Measurements from ENCODE around the gene PARD3. TPM values are rescaled to one million over a fixed set of nuclear protein-coding genes. Genes with fewer than 3 reads are reported as not detected.

The PARD3 gene
- total and polyA plus RNA-seq, 5 donors, result 10.5 to 40.3 (median 27.8) TPM

DNA sequence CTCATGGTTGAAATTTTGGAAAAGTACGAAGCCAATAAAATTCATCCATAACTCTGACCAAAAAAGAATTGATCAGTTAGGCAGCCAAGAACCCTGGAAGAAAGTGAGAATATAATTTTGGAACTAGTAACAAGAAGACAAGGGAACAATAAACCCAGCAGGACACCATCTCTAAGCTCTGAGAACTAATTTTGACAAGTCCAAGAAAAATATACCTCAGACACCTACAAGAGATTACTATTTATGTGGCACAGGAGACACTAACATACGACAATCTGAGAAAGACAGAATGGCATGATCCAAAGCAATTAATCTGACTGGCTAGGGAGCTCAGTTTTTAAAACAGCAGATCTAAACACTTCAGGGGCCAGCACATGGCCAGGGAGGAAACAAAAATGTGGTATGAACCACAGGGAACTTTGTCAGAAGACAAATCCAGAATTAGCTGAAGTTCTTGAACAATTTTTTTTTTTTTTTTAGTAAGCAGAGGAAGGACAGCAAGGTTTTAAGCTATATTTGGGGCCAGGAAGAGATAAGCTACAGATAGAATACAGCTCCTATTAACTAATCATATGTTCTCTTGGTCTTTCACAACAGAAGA, 38.9 kb downstream of the PARD3 start:
- intact Hi-C loops (cut with DNase I), result no loop called here
- peaks cover 7% of the 10 kb centered on the region for H3K4me1 ChIP-seq (ENCODE audit: control insufficient read depth, insufficient read depth, low read length)

GRCh38 chr10:34775044-34775637, 40.0 kb downstream of the PARD3 start:
- ATAC-seq (no peak), DNase-seq (no peak)
- Histone ChIP-seq H3K4me1 (ENCODE audit: control insufficient read depth, insufficient read depth, low read length) (peaks cover 10% of the 10 kb centered on the region), H3K9me3 (ENCODE audit: control insufficient read depth, low read length) (no peaks in the 10 kb centered on the region), H3K4me3 (ENCODE audit: low read length) (no peak overlapping the region), H3K27ac (ENCODE audit: low read length) (no peak overlapping the region), H3K27me3 (ENCODE audit: control insufficient read depth, insufficient read depth) (no peaks in the 10 kb centered on the region)
- intact Hi-C loops (cut with DNase I), result no loop called here
- WGBS, result 96% methylated on average over 3 of the region's 3 CpGs

More for the DNA sequence above, 38.9 kb downstream of the PARD3 start:
- ATAC-seq (no peak), DNase-seq (no peak)
- H3K9me3 ChIP-seq (ENCODE audit: control insufficient read depth, low read length), result no peaks in the 10 kb centered on the region
- no peaks in the 10 kb centered on the region for H3K27me3 ChIP-seq (ENCODE audit: control insufficient read depth, insufficient read depth)
- WGBS, result 66% methylated on average over 2 of the region's 2 CpGs
- no peak overlapping the region for H3K27ac ChIP-seq (ENCODE audit: low read length)
- H3K4me3 ChIP-seq (ENCODE audit: low read length), result no peak overlapping the region

- WGBS, result 72% methylated on average over 4 of the region's 4 CpGs
- Histone ChIP-seq H3K4me3 (ENCODE audit: low read length) (no peak overlapping the region), H3K9me3 (ENCODE audit: control insufficient read depth, low read length) (no peaks in the 10 kb centered on the region), H3K27me3 (ENCODE audit: control insufficient read depth, insufficient read depth) (no peaks in the 10 kb centered on the region), H3K4me1 (ENCODE audit: control insufficient read depth, insufficient read depth, low read length) (peaks cover 11% of the 10 kb centered on the region), H3K27ac (ENCODE audit: low read length) (no peak overlapping the region)
- DNase-seq (no peak), ATAC-seq (no peak)
- intact Hi-C loops (cut with DNase I), result loop anchor here in 2 of 4 donors (5.0 kb wide), 1 partner anchor 38 kb away; no protein-coding TSS in a partner anchor
Observed at GRCh38 chr10:34773636-34774630, 41.2 kb downstream of the PARD3 start.

- ATAC-seq (no peak), DNase-seq (no peak)
- Histone ChIP-seq H3K4me3 (ENCODE audit: low read length) (no peak overlapping the region), H3K9me3 (ENCODE audit: control insufficient read depth, low read length) (no peaks in the 10 kb centered on the region), H3K27ac (ENCODE audit: low read length) (no peak overlapping the region), H3K4me1 (ENCODE audit: control insufficient read depth, insufficient read depth, low read length) (peaks cover 11% of the 10 kb centered on the region), H3K27me3 (ENCODE audit: control insufficient read depth, insufficient read depth) (no peaks in the 10 kb centered on the region)
- intact Hi-C loops (cut with DNase I), result loop anchor here in 2 of 4 donors (5.0 kb wide), 1 partner anchor 41 kb away; no protein-coding TSS in a partner anchor
- 75% methylated on average over 4 of the region's 4 CpGs for WGBS
Observed at GRCh38 chr10:34771525-34771924, 43.6 kb downstream of the PARD3 start.

DNA sequence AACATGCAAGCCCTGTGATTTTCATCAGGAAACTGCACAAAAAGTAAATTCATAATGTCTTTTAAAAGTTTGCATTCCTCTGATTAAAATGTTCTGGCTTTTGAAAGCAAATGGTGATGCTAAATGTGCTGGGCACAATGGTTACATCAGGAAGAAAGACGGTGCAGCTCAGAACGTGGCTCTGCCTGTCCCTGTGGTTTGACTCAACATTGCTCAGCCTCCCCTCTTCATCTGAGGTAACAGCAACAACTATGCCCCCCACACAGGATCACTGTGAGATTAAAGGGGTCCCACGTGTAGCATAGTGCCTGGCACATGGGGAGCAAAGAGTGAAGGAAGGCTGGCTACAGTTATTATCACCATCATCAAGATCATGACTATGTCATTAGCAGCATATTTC, 44.0 kb downstream of the PARD3 start:
- DNase-seq (no peak), ATAC-seq (no peak)
- no peaks in the 10 kb centered on the region for H3K9me3 ChIP-seq (ENCODE audit: control insufficient read depth, low read length)
- no peak overlapping the region for H3K27ac ChIP-seq (ENCODE audit: low read length)
- no peaks in the 10 kb centered on the region for H3K27me3 ChIP-seq (ENCODE audit: control insufficient read depth, insufficient read depth)
- 70% methylated on average over 3 of the region's 3 CpGs for WGBS
- peaks cover 11% of the 10 kb centered on the region for H3K4me1 ChIP-seq (ENCODE audit: control insufficient read depth, insufficient read depth, low read length)
- H3K4me3 ChIP-seq (ENCODE audit: low read length), result no peak overlapping the region
- intact Hi-C loops (cut with DNase I), result loop anchor here in 2 of 4 donors (5.0 kb wide), 1 partner anchor 41 kb away; no protein-coding TSS in a partner anchor

DNA sequence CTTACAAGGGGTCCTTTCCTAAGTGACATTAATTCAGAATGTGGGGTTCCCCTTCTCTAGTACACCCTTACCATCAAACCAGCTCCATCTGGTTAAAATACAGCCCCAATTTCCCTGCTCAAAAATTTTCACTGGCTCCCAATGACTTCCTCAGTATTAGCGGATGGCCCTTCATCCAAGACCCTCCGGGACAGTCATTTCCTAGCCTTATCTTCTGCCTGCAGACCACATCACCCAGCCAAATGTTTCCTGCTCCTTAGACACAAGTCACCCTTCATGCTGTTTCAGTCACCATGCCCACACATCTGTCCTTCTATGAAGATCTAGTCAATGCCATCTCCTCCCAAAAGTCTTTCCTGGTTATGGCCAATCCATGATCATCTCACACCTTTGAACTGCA, 45.2 kb downstream of the PARD3 start:
- ATAC-seq, result no peak
- H3K27me3 ChIP-seq (ENCODE audit: control insufficient read depth, insufficient read depth), result no peaks in the 10 kb centered on the region
- no peaks in the 10 kb centered on the region for H3K9me3 ChIP-seq (ENCODE audit: control insufficient read depth, low read length)
- H3K4me3 ChIP-seq (ENCODE audit: low read length), result no peak overlapping the region
- no peak overlapping the region for H3K27ac ChIP-seq (ENCODE audit: low read length)
- DNase-seq, result no peak
- intact Hi-C loops (cut with DNase I), result loop anchor here in 2 of 4 donors (5.0 kb wide), 1 partner anchor 42 kb away; no protein-coding TSS in a partner anchor
- H3K4me1 ChIP-seq (ENCODE audit: control insufficient read depth, insufficient read depth, low read length), result peaks cover 11% of the 10 kb centered on the region
- 60% methylated on average over 2 of the region's 2 CpGs for WGBS

DNA sequence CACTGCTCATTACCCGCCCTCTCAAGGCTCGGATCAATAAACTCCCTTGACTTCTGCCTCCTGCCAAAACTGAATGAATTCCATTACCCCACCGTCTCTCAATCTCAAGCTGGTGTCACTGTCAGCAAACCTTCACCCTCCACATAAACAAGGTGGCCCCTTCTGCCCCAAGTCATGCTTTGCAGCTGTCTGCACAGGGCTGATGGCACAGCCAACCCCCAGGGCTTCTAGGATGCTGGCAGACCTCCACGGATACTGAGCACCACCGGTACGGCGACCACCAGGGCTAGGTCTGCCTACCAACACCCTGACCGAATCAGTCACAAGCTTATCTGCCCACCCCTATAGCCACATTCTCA, 46.1 kb downstream of the PARD3 start:
- peak overlapping the region; percentile 7 for H3K27ac ChIP-seq (ENCODE audit: low read length)
- intact Hi-C loops (cut with DNase I), result no loop called here
- H3K4me3 ChIP-seq (ENCODE audit: low read length), result no peak overlapping the region
- peak in 1 of 3 donors; percentile 52 for DNase-seq
- no peaks in the 10 kb centered on the region for H3K27me3 ChIP-seq (ENCODE audit: control insufficient read depth, insufficient read depth)
- 56% methylated on average over 8 of the region's 8 CpGs for WGBS
- H3K4me1 ChIP-seq (ENCODE audit: control insufficient read depth, insufficient read depth, low read length), result peaks cover 11% of the 10 kb centered on the region
- peak; percentile 4 to 14 for ATAC-seq
- no peaks in the 10 kb centered on the region for H3K9me3 ChIP-seq (ENCODE audit: control insufficient read depth, low read length)

GRCh38 chr10:34768261-34768971, 46.7 kb downstream of the PARD3 start:
- Histone ChIP-seq H3K4me3 (ENCODE audit: low read length) (no peak overlapping the region), H3K9me3 (ENCODE audit: control insufficient read depth, low read length) (no peaks in the 10 kb centered on the region), H3K27me3 (ENCODE audit: control insufficient read depth, insufficient read depth) (no peaks in the 10 kb centered on the region), H3K27ac (ENCODE audit: low read length) (peak overlapping the region; percentile 28), H3K4me1 (ENCODE audit: control insufficient read depth, insufficient read depth, low read length) (peaks cover 13% of the 10 kb centered on the region)
- DNase-seq (peak; percentile 87 to 94 (median 94)), ATAC-seq (peak; percentile 97)
- 70% methylated on average over 15 of the region's 15 CpGs for WGBS
- intact Hi-C loops (cut with DNase I), result no loop called here

GRCh38 chr10:34766811-34767494, 48.1 kb downstream of the PARD3 start:
- Histone ChIP-seq H3K27me3 (ENCODE audit: control insufficient read depth, insufficient read depth) (no peaks in the 10 kb centered on the region), H3K9me3 (ENCODE audit: control insufficient read depth, low read length) (no peaks in the 10 kb centered on the region), H3K27ac (ENCODE audit: low read length) (no peak overlapping the region), H3K4me1 (ENCODE audit: control insufficient read depth, insufficient read depth, low read length) (peaks cover 13% of the 10 kb centered on the region), H3K4me3 (ENCODE audit: low read length) (no peak overlapping the region)
- no peak for DNase-seq
- intact Hi-C loops (cut with DNase I), result no loop called here
- 90% methylated on average over 12 of the region's 12 CpGs for WGBS
- ATAC-seq, result no peak

DNA sequence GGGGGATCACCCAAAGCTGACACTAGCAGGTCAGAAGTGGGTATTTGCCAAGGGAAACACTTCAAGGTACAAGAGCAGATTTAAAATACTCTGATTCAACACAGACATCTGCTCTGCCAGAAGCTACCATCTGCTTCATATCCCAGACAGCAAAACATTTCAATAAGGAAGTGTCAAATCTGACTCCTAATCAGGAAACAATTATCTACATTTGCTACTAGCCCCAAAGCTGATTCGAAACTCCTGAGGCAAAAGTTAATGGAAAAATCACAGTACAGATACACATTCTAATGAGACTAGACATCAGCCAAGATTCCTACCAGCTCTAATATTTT, 48.9 kb downstream of the PARD3 start:
- H3K9me3 ChIP-seq (ENCODE audit: control insufficient read depth, low read length), result no peaks in the 10 kb centered on the region
- no peak for ATAC-seq
- no peak overlapping the region for H3K27ac ChIP-seq (ENCODE audit: low read length)
- H3K27me3 ChIP-seq (ENCODE audit: control insufficient read depth, insufficient read depth), result no peaks in the 10 kb centered on the region
- WGBS, result 40% methylated on average over 1 of the region's 1 CpG
- intact Hi-C loops (cut with DNase I), result no loop called here
- no peak overlapping the region for H3K4me3 ChIP-seq (ENCODE audit: low read length)
- no peak for DNase-seq
- peaks cover 12% of the 10 kb centered on the region for H3K4me1 ChIP-seq (ENCODE audit: control insufficient read depth, insufficient read depth, low read length)
